T-helper 2 cell treated with Interferon-gamma antibody and Interleukin-4, amounts not matched to agents 5 μg/mL and 100 μg/mL, for 36 hours (primary cell): ENCODE data around the gene TSKU.
A peak's percentile ranks its signal among the peaks of the same experiment; 100 is the strongest.
"Not testable (repeated sequence)": the region's sequence is repeated elsewhere in the genome, so short reads cannot be mapped to it uniquely, and the experiment has no call there.

ENCODE experiments used
- DNase-seq: peaks from one replicate; pipeline ENCODE4 v3.0.0; 2021; ENCODE audit warnings: low spot score
- H3K27ac Mint-ChIP-seq: one replicate; pipeline ENCODE4 v1.8.0; 2021; ENCODE audit warnings: mild to moderate bottlenecking, mixed read lengths
- H3K27me3 Mint-ChIP-seq: one replicate; pipeline ENCODE4 v1.8.0; 2021; ENCODE audit warnings: low read depth, mixed read lengths
- H3K36me3 Mint-ChIP-seq: one replicate; pipeline ENCODE4 v1.8.0; 2021; ENCODE audit warnings: low read depth, mixed read lengths
- H3K4me1 Mint-ChIP-seq: one replicate; pipeline ENCODE4 v1.8.0; 2021; ENCODE audit warnings: low read depth, mixed read lengths
- H3K4me3 Mint-ChIP-seq: one replicate; pipeline ENCODE4 v1.8.0; 2022; ENCODE audit warnings: mild to moderate bottlenecking, moderate library complexity, mixed read lengths
- H3K9me3 Mint-ChIP-seq: one replicate; pipeline ENCODE4 v1.8.0; 2021; ENCODE audit warnings: mixed read lengths

TSKU gene, protein sequence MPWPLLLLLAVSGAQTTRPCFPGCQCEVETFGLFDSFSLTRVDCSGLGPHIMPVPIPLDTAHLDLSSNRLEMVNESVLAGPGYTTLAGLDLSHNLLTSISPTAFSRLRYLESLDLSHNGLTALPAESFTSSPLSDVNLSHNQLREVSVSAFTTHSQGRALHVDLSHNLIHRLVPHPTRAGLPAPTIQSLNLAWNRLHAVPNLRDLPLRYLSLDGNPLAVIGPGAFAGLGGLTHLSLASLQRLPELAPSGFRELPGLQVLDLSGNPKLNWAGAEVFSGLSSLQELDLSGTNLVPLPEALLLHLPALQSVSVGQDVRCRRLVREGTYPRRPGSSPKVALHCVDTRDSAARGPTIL

DNA sequence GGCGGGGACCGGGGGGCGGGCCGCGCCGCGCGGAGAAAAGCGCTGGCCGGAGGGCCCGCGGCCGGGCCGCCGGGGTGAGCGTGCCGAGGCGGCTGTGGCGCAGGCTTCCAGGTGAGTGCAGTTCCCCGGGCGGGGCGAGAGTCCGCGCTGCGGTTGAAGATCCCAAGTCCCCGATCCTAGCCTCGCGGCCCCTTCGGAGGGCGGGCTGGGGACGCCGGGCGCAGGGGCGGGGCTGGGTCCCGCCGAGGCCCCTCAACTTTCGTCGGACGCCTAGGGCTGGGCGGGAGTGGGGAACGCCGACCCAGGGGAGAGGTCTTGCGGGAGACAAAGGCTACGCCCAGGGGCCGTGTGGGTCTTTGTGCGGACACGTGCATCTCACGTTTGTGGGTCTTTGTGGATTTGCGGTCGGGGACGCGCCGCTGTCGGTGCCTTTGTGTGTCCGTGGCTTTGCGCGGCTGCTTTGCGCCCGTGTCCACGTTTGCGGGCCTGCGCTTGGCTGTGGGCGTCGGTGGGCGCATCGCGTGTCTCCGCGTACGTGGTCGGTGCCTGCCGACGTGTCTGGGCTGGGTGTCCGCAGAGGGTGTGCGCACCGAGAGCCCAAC, at the start of gene TSKU:
Gene TSKU, plus strand, starts transcription at position 63 of the 602 bp plus-strand sequence. CDS start 12,261 bp downstream, outside the sequence.
- Mint-ChIP-seq H3K4me1 (peaks cover 22% of the 10 kb centered on the region), H3K27me3 (peaks cover 23% of the 10 kb centered on the region), H3K36me3 (no peaks in the 10 kb centered on the region), H3K9me3 (no peaks in the 10 kb centered on the region), H3K4me3 (peak within 1 kb of the TSS; percentile 88), H3K27ac (peak within 1 kb of the TSS; percentile 89)
- DNase-seq: no peak

GRCh38 chr11:76733906-76734305, 49.2 kb upstream of the TSKU start:
- not testable (repeated sequence) for H3K27ac Mint-ChIP-seq, H3K36me3 Mint-ChIP-seq, H3K4me1 Mint-ChIP-seq, H3K27me3 Mint-ChIP-seq, H3K9me3 Mint-ChIP-seq, H3K4me3 Mint-ChIP-seq
- DNase-seq: peak; percentile 36

GRCh38 chr11:76734456-76735420, 48.4 kb upstream of the TSKU start:
- no peak for DNase-seq
- Mint-ChIP-seq H3K36me3 (no peaks in the 10 kb centered on the region), H3K27ac (no peak overlapping the region), H3K4me3 (no peak overlapping the region), H3K9me3 (no peaks in the 10 kb centered on the region), H3K4me1 (peaks cover 5% of the 10 kb centered on the region), H3K27me3 (peaks cover 1% of the 10 kb centered on the region)

DNA sequence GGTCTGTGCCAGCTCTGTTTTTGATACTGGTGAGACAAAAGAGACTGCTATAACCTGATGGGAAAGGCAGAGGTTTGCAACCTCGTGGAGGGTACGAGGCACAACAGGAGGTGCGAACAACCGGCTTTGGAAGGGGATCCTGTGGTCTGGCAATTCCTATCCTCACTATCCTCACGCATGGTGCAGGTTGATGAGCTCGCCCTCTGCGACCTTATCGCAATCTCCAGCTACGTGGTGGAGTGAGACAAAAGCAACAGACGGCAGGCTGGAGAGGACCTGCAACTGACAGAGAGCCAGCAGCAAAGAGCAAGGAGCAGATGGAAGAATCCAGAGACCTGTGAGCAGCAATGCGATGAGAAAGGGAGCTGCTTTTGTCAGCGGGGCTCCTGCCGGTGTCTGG, 47.3 kb upstream of the TSKU start:
- H3K36me3 Mint-ChIP-seq: no peaks in the 10 kb centered on the region
- no peak overlapping the region for H3K27ac Mint-ChIP-seq
- H3K4me3 Mint-ChIP-seq: no peak overlapping the region
- peaks cover 4% of the 10 kb centered on the region for H3K27me3 Mint-ChIP-seq
- H3K4me1 Mint-ChIP-seq: peaks cover 10% of the 10 kb centered on the region
- no peaks in the 10 kb centered on the region for H3K9me3 Mint-ChIP-seq
- no peak for DNase-seq

DNA sequence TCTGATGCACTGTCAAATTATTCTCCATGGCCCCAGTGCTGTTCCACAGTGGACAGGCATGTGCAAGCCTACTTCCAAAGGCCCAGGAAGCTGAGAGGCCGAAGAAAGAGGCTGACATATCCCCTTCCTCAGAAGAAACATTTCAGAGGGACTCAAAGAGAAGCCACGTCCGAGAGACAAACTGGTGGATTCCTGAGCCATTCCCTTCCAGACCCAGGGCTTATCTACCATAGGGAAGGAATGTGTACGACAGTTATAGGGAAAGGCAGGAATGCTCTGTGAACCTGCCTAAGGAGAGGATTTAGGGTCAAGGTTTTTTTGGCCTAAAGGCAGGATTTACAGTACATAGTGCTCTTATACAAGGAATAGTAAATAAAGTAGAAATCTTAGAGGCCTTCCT, 46.9 kb upstream of the TSKU start:
- Mint-ChIP-seq H3K27ac (no peak overlapping the region), H3K4me3 (no peak overlapping the region), H3K36me3 (no peaks in the 10 kb centered on the region), H3K4me1 (peaks cover 12% of the 10 kb centered on the region), H3K27me3 (peaks cover 7% of the 10 kb centered on the region), H3K9me3 (no peaks in the 10 kb centered on the region)
- no peak for DNase-seq

DNA sequence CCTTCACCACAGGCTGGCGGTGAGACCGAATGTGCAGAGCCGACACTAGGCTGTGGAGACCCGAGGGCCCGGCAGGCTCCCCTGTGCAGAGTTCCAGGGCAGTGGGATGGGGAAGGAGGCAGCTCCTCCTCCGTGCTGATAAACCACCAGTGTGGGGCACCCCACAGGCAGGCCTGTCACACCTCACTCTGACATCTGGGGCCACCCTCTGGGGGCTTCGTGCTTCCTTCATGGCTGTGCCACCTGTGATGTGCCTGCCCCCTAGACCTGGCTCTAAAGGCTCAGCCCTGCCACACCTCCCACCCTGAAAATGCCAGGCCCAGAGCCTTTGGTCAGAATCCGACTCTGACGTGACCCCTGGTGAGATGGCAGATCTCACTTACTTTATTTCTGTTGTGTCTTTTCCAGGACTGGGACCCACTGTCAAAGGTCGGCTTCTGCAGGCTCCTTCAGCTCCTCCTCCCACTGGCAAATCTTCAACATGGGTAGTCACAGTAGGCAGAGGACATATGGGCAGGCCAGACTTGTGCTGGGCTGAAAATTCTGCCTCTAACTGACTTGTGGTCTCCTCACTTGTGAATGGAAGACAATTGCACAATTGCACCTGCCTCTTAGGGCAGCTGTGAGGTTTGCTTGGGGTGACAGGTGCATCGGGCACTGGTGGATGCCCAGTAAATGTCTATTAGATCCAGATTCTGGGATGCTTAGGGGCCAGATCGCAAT, 46.2 kb upstream of the TSKU start:
- Mint-ChIP-seq H3K4me1 (peaks cover 12% of the 10 kb centered on the region), H3K27ac (no peak overlapping the region), H3K9me3 (no peaks in the 10 kb centered on the region), H3K4me3 (no peak overlapping the region), H3K27me3 (peaks cover 9% of the 10 kb centered on the region), H3K36me3 (no peaks in the 10 kb centered on the region)
- DNase-seq: no peak

DNA sequence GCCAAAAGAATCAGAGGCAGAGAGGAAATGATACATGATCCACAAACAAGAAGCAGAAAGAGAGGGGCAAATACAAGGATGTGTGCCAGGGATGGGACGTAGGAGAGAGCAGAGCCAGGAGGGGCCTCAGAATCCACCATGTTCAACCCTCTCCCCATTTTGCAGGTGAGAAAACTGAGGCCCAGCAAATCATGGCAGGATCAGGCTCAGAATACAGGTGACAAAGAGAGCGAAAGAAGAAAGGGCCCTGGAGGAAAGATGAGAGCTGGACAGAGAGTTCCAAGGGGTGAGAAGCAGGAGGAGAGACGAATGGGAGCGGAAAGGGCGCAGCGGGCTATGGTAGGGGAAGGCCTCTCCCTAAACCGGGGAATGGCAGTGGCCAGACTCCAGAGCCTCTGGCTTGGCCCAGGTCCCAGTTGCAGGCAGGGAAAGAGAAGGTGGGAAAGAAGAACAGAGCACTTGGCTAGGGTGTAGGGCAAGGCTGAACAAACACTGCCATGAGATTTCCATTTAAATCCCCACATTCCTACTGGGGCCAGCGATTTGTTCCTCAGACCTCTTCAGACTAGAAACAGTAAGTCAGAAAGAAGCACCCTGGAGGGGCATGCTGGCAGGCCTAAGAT, 44.4 kb upstream of the TSKU start:
- Mint-ChIP-seq H3K4me1 (peaks cover 12% of the 10 kb centered on the region), H3K36me3 (no peaks in the 10 kb centered on the region), H3K27ac (no peak overlapping the region), H3K9me3 (no peaks in the 10 kb centered on the region), H3K27me3 (peaks cover 12% of the 10 kb centered on the region), H3K4me3 (no peak overlapping the region)
- no peak for DNase-seq

DNA sequence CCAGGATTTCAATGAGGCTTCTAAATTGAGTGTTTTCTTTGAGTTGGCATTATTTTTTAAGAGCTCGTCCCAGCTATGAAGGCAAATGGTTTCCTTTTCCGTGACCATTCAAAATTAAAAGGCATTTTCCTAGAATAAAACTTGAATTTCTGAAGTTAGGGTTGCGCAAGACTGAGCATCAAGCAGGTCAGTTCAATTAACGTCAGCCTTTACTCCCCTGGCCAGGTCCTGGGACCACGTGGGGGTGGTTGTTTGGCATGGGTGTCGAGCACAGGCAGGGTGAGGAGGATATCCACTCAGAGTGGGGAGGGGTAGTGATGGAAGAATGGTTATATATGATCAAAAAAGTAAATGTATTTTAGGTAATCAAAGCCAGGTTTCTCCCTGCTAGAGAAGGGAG, 43.4 kb upstream of the TSKU start:
- Mint-ChIP-seq H3K9me3 (no peaks in the 10 kb centered on the region), H3K27me3 (peaks cover 12% of the 10 kb centered on the region), H3K4me3 (no peak overlapping the region), H3K4me1 (peaks cover 12% of the 10 kb centered on the region), H3K36me3 (no peaks in the 10 kb centered on the region), H3K27ac (no peak overlapping the region)
- DNase-seq: no peak

DNA sequence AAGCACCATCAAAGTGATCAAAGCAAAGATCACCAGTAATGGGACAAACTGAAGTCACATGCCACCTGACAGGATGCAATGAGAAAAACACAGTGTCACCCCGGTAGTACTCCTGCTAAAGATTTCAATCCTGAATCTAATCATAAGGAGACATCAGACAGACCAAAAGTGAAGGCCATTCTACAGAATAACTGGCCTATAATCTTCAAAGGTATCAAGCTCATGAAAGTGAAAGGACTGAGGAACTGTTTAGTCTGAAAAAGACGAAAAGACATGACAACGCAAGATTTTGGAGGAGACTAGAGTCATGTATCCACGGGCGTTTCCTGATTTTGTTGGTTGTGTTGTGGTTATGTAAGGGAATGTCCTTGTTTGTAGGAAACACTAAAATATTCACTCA, 42.4 kb upstream of the TSKU start:
- peaks cover 13% of the 10 kb centered on the region for H3K27me3 Mint-ChIP-seq
- H3K4me1 Mint-ChIP-seq: peaks cover 12% of the 10 kb centered on the region
- no peaks in the 10 kb centered on the region for H3K9me3 Mint-ChIP-seq
- H3K36me3 Mint-ChIP-seq: no peaks in the 10 kb centered on the region
- no peak for DNase-seq
- no peak overlapping the region for H3K4me3 Mint-ChIP-seq
- no peak overlapping the region for H3K27ac Mint-ChIP-seq

DNA sequence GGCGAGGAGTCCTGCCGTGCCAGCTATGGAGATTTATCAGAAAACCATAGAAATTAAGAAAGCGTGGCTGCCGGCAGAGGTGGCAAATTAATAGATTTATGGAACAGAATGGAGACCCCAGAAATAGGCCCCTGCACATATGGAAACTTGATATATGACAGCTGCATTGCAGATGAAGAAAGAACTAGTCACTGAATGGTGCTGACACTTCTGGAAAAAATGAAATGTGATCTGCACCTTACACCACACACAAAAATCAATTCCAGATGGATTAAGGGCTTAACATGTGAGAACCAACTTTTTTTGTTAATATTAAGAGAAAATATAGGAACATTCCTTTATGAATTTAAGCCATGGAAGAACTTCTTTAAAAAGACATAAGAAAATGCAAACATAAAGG, 40.3 kb upstream of the TSKU start:
- no peak overlapping the region for H3K27ac Mint-ChIP-seq
- no peak for DNase-seq
- H3K36me3 Mint-ChIP-seq: no peaks in the 10 kb centered on the region
- H3K9me3 Mint-ChIP-seq: no peaks in the 10 kb centered on the region
- peaks cover 7% of the 10 kb centered on the region for H3K4me1 Mint-ChIP-seq
- H3K4me3 Mint-ChIP-seq: no peak overlapping the region
- H3K27me3 Mint-ChIP-seq: peaks cover 15% of the 10 kb centered on the region

GRCh38 chr11:76744186-76745043, 38.7 kb upstream of the TSKU start:
- DNase-seq: no peak
- Mint-ChIP-seq H3K27ac (no peak overlapping the region), H3K27me3 (peaks cover 13% of the 10 kb centered on the region), H3K4me3 (no peak overlapping the region), H3K4me1 (peaks cover 7% of the 10 kb centered on the region), H3K36me3 (no peaks in the 10 kb centered on the region), H3K9me3 (no peaks in the 10 kb centered on the region)

DNA sequence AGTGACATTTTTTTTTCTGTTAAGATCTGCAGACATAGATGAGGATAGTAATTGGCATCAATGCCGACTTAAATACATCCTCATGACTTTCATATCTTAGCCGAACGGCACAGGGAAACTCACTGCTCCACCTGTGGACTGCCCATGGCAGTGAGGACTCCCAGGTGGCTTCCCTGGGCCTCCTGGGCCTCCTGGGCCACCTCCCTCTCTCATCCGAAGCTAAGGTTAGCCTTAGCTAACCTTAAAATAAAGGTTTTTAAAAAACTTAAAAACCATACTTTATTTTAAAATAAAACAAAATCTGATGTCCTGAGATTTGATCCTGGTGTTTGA, 38.1 kb upstream of the TSKU start:
- no peak overlapping the region for H3K4me3 Mint-ChIP-seq
- no peak for DNase-seq
- no peaks in the 10 kb centered on the region for H3K36me3 Mint-ChIP-seq
- H3K27me3 Mint-ChIP-seq: peaks cover 13% of the 10 kb centered on the region
- H3K9me3 Mint-ChIP-seq: no peaks in the 10 kb centered on the region
- peaks cover 7% of the 10 kb centered on the region for H3K4me1 Mint-ChIP-seq
- H3K27ac Mint-ChIP-seq: no peak overlapping the region
